Stomach (tissue), 9 donors: Measurements from ENCODE around the gene MRPS18A. TPM values are rescaled to one million over a fixed set of nuclear protein-coding genes. Genes with fewer than 3 reads are reported as not detected.

Experiments used
- DNase-seq, 2 donors: peaks; one replicate each; pipeline versions ENCODE4 v3.0.0 to v3.0.0-alpha.2; 2013 to 2019
- H3K27ac ChIP-seq, 5 donors: fragments of 200-600 bp in 4 of 5; sonication (generic) in 4 of 5; one replicate each; pipeline ENCODE4 v1.5.1; 2013 to 2019; ENCODE audit warnings: mild to moderate bottlenecking in 1 of 5, moderate library complexity in 1 of 5
- H3K27me3 ChIP-seq, 3 donors: fragments of 200-600 bp; sonication (generic); one replicate each; pipeline ENCODE4 v1.5.1; 2017 to 2019; ENCODE audit warnings: mixed run types in 1 of 3
- H3K36me3 ChIP-seq, 4 donors: fragments of 200-600 bp; sonication (generic); 1 replicate in 3 of 4; 2 replicates in 1 of 4; pipeline ENCODE4 v1.5.1; 2016 to 2019
- H3K4me1 ChIP-seq, 4 donors: fragments of 200-600 bp; sonication (generic); one replicate each; pipeline ENCODE4 v1.5.1; 2016 to 2019
- H3K4me3 ChIP-seq, 4 donors: fragments of 200-600 bp; sonication (generic) in 3 of 4; one replicate each; pipeline ENCODE4 v1.5.1; 2016 to 2019; ENCODE audit warnings: mild to moderate bottlenecking in 1 of 4
- H3K9me3 ChIP-seq, 4 donors: fragments of 200-600 bp; sonication (generic); one replicate each; pipeline ENCODE4 v1.5.1; 2016 to 2019
- EP300 ChIP-seq: sonication (generic); formaldehyde crosslinking; IDR thresholded peaks from one replicate; pipeline ENCODE4 v1.6.1; 2017; ENCODE audit warnings: antibody characterized with exemption
- POLR2A ChIP-seq, 4 donors: fragments of 450-650 bp; IDR thresholded peaks; one replicate each; pipeline ENCODE4 v1.6.1; 2016; ENCODE audit warnings: antibody characterized with exemption in 4 of 4, control low read depth in 2 of 4, mild to moderate bottlenecking in 1 of 4, moderate library complexity in 1 of 4
- POLR2AphosphoS5 ChIP-seq, 3 donors: sonication (generic); formaldehyde crosslinking; IDR thresholded peaks; one replicate each; pipeline ENCODE4 v1.6.1; 2016; ENCODE audit warnings: antibody characterized with exemption in 3 of 3
- WGBS, 5 donors: extraction: QIAGEN DNeasy Blood & Tissue Kit in 3 of 5; methylation state at CpG; one replicate each; pipeline versions ENCODE4 v1.1.5 to v1.1.7; 2013 to 2018; 5-methylcytosine and 5-hydroxymethylcytosine counted together
- intact Hi-C: fragments of 100-400 bp; cut with DNase I; formaldehyde crosslinking; loops from one replicate; pipeline ENCODE4 v1.15.1; 2023; ENCODE audit warnings: low total_unique reads
- polyA plus RNA-seq, 3 donors: library from polyadenylated mRNA; stranded (reverse); fragments of 200-250 nt; gene quantifications; one replicate each; pipeline ENCODE4 v1.2.3, GENCODE V29; 2013
- total RNA-seq, 5 donors: library from RNA; depleted of rRNA; stranded (reverse); fragments of >200 nt; gene quantifications; one replicate each; pipeline versions ENCODE4 v1.1.0 to v1.2.3, GENCODE V29; 2014 to 2016
- TF ChIP-seq, protein P1 (sequence below), 7 experiments: fragments of 450-650 bp in 4 of 7; fragments of 200-600 bp in 3 of 7; sonication (generic) in 3 of 7; IDR thresholded peaks; one replicate each; pipeline ENCODE4 v1.5.1; 2016 to 2019; ENCODE audit warnings: antibody characterized with exemption in 7 of 7, control low read depth in 2 of 7, mild to moderate bottlenecking in 1 of 7
- donor health status: healthy with polysubstance abuse.
- donor health status: Bipolar disorder and iron deficiency.
- donor health status: healthy.

The MRPS18A gene
- total and polyA plus RNA-seq, 8 donors, result 1.7 to 111 (median 36.9) TPM

DNA sequence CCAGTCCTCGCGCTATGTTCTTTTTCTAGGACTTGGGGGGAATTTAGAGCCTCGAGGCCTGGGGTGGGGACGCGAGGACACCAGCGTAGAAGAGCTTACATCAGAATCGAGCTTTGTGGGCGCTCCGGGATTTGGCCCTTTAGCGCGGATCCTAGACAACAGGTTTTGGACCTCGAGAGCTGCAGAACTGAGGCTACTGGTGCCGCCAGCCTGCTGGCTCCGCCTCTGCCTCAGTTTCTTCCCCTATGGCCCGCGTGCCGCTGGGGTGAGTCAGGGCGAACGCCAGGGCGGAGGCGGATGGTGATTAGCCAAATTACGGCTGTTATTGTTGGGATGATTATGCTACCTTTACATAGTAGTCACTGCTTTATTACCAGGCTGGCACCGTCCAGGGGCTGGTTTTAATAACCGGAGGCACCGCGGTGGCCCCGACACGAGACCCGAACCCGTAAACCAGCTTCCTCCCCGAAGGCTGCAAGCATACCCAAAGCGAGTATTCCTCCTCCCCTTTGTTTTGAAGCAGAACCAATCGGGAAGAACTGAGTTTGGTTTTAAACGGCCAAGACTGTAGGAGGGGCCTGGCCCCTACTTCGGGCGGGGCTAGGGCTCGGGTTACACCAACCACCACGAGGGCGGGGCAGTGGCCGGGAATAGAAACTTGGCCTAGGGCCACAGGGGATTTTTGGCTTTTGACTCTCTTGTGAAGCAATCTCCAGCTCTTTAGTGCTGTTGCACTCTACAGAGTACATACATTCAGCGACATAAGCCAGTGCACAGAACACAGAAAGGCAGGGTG is 57.9 kb downstream of the MRPS18A start:
- peaks cover 22 to 44% (median 34%) of the 10 kb centered on the region in 4 donors for H3K4me1 ChIP-seq
- TF ChIP-seq POLR2A (IDR thresholded peaks at IDR 0.05), result peak in 1 of 4 donors; percentile 49
- no peak for TF ChIP-seq EP300
- TF ChIP-seq POLR2AphosphoS5 (IDR thresholded peaks at IDR 0.05), result peak; percentile 92 to 96 (median 94)
- peaks cover 13 to 20% (median 16%) of the 10 kb centered on the region in 4 donors for H3K36me3 ChIP-seq
- DNase-seq, result peak; percentile 97 to 99
- no peaks in the 10 kb centered on the region for H3K27me3 ChIP-seq
- peak overlapping the region; percentile 96 to 99 (median 98) for H3K27ac ChIP-seq
- peak overlapping the region; percentile 60 to 96 (median 83) for H3K4me3 ChIP-seq
- no peaks in the 10 kb centered on the region for H3K9me3 ChIP-seq
- intact Hi-C loops, result no loop called here
- 0 to 2% (median 0%) methylated on average over 31 to 41 of the region's 41 CpGs for WGBS, 5 donors

DNA sequence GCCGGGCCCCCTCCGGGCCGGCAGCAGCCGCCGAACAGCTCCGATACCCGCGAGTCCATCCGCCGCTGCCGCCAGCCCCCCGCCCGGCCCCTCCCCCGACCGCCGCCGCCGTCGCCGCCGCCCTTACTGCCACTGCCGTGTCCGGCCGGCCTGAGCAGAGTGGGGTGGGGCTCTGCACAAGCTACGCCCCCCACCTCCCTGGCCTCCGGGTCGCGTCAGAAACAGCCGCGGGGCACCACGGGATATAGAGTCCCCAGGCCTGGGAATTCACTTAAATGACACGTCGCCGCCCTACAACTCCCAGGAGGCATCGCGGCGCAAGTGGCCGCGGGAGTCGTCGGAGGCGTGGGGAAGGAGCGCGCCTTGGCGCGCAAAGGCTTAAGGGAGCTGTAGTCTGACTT is 58.5 kb downstream of the MRPS18A start, which contains the start of gene GTPBP2:
TSS of gene GTPBP2 (minus strand) at position 161 of the 401 bp plus-strand sequence. CDS start at position 59, 102 bp downstream.
- DNase-seq, result peak; percentile 99 to 100
- Histone ChIP-seq H3K36me3 (peaks cover 19 to 26% (median 22%) of the 10 kb centered on the region in 4 donors), H3K27ac (peak within 1 kb of the TSS; percentile 96 to 99 (median 98)), H3K4me1 (peaks cover 22 to 45% (median 33%) of the 10 kb centered on the region in 4 donors), H3K9me3 (no peaks in the 10 kb centered on the region), H3K27me3 (no peaks in the 10 kb centered on the region), H3K4me3 (peak within 1 kb of the TSS; percentile 60 to 96 (median 83))
- intact Hi-C loops, result no loop called here
- 0 to 2% (median 0%) methylated on average over 13 to 46 of the region's 46 CpGs for WGBS, 5 donors
- no peak for TF ChIP-seq POLR2A (IDR thresholded peaks at IDR 0.05)
- TF ChIP-seq POLR2AphosphoS5 (IDR thresholded peaks at IDR 0.05), result peak; percentile 85 to 93 (median 87)

DNA sequence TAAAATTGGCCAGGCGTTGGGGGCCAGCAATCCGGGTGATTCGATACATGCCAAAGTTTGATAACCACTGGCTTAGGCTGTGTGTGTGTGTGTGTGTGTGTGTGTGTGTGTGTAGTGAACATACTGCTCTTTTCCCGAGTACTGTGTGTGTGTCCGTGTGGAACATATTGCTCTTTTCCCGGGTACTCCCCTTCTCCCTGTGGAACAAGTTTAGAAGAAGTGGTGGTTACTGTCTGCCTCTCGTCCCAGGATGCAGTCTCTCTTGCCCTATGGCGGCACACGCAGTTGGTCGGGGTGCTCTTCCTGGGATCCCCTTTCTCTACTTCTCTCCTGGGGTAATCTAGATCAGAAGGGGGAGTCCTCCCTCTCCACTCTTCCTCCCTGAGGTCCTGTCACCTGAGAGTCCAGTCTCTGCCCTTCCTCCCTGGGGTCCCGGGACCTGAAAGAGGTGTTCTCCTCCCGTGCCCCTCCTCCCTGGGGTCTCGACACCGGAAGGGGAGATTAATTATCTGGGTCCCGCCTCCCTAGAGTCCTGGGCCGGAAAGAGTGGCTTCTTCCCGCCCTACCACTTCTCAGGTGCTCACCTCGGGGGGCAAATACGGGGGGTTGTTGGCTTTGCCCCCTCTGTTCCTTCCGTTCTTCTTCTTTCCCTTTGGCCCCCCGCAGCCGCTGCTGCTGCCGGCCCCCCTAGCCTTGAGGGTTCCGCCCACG is 59.0 kb downstream of the MRPS18A start:
- H3K4me3 ChIP-seq, result peak overlapping the region; percentile 60 to 96 (median 83)
- intact Hi-C loops, result no loop called here
- TF ChIP-seq POLR2A (IDR thresholded peaks at IDR 0.05), result no peak
- peak; percentile 51 to 84 for DNase-seq
- 0 to 2% (median 1%) methylated on average over 15 to 25 of the region's 25 CpGs for WGBS, 5 donors
- peaks cover 22 to 45% (median 33%) of the 10 kb centered on the region in 4 donors for H3K4me1 ChIP-seq
- H3K9me3 ChIP-seq, result no peaks in the 10 kb centered on the region
- H3K27ac ChIP-seq, result peak overlapping the region; percentile 93 to 99 (median 98)
- H3K27me3 ChIP-seq, result no peaks in the 10 kb centered on the region
- peaks cover 24 to 32% (median 28%) of the 10 kb centered on the region in 4 donors for H3K36me3 ChIP-seq

DNA sequence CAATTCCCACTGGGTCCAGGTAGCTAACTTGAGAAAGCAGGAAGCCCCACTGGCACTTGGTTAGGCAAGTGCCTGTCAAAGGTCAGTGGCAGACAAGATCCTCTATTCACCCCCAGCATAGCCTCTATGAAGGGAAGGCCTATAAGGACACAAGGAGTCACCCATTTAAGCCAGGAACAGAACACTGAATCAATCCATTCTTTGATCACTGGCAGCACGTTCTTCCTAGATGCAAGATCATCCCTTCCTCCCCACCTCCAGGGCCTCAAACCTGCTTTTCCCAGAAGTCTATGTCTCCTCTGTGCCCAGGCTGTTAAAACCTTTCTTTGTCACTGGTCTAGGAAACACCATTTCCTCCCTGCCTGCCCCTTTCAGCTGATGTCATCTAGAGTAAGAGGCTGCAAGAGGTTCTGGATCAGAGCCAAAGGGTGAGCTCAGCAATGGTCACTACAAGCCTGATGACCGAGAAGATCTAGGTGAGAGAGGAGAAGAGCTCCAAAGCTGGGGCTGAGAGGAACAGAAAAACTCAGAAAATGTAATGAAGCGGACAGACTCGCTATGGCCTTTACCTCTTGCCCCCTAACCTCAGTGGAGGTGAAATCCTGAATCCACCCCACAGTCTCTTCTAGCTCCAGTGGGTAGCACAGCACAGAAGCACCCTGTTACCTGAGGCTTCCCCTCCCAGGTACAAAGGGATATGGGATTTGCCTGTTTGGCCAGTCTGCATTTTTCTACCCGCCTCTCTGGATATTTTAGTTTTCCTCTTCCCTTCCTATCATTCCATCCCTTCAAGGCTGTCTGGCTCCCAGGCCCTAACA is 60.4 kb downstream of the MRPS18A start:
- TF ChIP-seq POLR2AphosphoS5 (IDR thresholded peaks at IDR 0.05) (peak in 2 of 3 donors; percentile 48 to 51), POLR2A (IDR thresholded peaks at IDR 0.05) (no peak)
- TF ChIP-seq, protein P1, sequence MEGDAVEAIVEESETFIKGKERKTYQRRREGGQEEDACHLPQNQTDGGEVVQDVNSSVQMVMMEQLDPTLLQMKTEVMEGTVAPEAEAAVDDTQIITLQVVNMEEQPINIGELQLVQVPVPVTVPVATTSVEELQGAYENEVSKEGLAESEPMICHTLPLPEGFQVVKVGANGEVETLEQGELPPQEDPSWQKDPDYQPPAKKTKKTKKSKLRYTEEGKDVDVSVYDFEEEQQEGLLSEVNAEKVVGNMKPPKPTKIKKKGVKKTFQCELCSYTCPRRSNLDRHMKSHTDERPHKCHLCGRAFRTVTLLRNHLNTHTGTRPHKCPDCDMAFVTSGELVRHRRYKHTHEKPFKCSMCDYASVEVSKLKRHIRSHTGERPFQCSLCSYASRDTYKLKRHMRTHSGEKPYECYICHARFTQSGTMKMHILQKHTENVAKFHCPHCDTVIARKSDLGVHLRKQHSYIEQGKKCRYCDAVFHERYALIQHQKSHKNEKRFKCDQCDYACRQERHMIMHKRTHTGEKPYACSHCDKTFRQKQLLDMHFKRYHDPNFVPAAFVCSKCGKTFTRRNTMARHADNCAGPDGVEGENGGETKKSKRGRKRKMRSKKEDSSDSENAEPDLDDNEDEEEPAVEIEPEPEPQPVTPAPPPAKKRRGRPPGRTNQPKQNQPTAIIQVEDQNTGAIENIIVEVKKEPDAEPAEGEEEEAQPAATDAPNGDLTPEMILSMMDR (IDR thresholded peaks at IDR 0.05), result no peak
- intact Hi-C loops, result no loop called here
- H3K27me3 ChIP-seq, result no peaks in the 10 kb centered on the region
- DNase-seq, result peak; percentile 79 to 93
- peaks cover 22 to 45% (median 33%) of the 10 kb centered on the region in 4 donors for H3K4me1 ChIP-seq
- peak overlapping the region in 2 of 4 donors; percentile 10 to 81 for H3K4me3 ChIP-seq
- H3K36me3 ChIP-seq, result peaks cover 37 to 45% (median 41%) of the 10 kb centered on the region in 4 donors
- WGBS, 5 donors, result 60 to 68% (median 64%) methylated on average over 5 of the region's 5 CpGs
- H3K27ac ChIP-seq, result peak overlapping the region; percentile 68 to 99 (median 98)
- H3K9me3 ChIP-seq, result no peaks in the 10 kb centered on the region

DNA sequence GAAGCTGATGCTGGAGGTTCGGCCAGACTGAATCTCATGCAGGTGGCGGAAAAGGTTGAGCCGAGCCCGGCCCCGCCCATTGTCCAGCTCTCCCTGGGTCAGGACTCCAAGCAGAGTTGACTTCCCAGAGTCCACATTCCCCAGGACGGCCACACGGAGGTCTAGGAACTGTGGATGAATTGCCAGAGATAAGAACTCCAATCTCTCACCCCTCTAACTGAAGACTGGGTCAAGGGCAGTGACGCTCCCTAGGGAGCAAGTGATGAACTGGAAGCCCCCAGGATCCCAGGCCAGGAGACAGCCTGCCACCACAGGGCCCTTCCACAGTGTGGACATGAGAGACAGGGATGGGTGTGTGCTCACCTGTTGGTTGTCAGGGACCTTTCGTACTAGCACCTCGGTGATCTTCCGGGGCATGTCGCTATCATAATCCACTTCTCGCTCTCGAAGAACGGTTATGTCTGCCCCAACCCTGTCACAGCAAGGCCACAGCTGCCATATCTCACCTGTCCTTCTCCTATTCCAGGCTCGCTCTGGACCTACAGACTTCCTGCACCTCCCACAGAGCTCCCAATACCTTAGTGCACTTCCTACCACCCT is 62.1 kb downstream of the MRPS18A start:
- 82 to 91% (median 89%) methylated on average over 12 to 16 of the region's 16 CpGs for WGBS, 5 donors
- Histone ChIP-seq H3K36me3 (peaks cover 53 to 63% (median 59%) of the 10 kb centered on the region in 4 donors), H3K27ac (no peak overlapping the region)

More for the DNA sequence above, 62.1 kb downstream of the MRPS18A start:
- intact Hi-C loops, result no loop called here
- Histone ChIP-seq H3K9me3 (no peaks in the 10 kb centered on the region), H3K27me3 (no peaks in the 10 kb centered on the region), H3K4me3 (no peak overlapping the region), H3K4me1 (peaks cover 22 to 39% (median 30%) of the 10 kb centered on the region in 4 donors)
- no peak for TF ChIP-seq POLR2A (IDR thresholded peaks at IDR 0.05)
- TF ChIP-seq POLR2AphosphoS5 (IDR thresholded peaks at IDR 0.05), result no peak
- no peak for TF ChIP-seq EP300
- TF ChIP-seq, protein P1 (IDR thresholded peaks at IDR 0.05), result no peak
- no peak for DNase-seq
